ENCODE measurements around the gene ENPP7.

Gene ENPP7

GRCh38 chr17:79737046-79737921 is 6.5 kb downstream of the ENPP7 start:
- Histone ChIP-seq H3K9ac (ENCODE audit: low read depth, low read length) (no peak overlapping the region), H3K79me2 (ENCODE audit: insufficient read depth, low read length) (no peaks in the 10 kb centered on the region), H3K4me3 (ENCODE audit: low read depth in 1 of 2, low read length in 2 of 2) (no peak overlapping the region), H3K36me3 (ENCODE audit: insufficient read depth, low read length) (no peaks in the 10 kb centered on the region), H3K4me1 (ENCODE audit: insufficient read depth, low read length) (peaks cover 8% of the 10 kb centered on the region), H3K27ac (ENCODE audit: low read length) (no peak overlapping the region), H2AFZ (ENCODE audit: low read depth, low read length) (no peak overlapping the region), H3K9me3 (ENCODE audit: insufficient read depth, low read length, severe bottlenecking) (no peaks in the 10 kb centered on the region), H3K27me3 (ENCODE audit: insufficient read depth, low read length, poor library complexity) (peaks cover 25% of the 10 kb centered on the region), H3K4me2 (ENCODE audit: insufficient read depth, low read length) (no peak overlapping the region), H4K20me1 (ENCODE audit: insufficient read depth, low read length) (0 out of 2 replicates have a peak, but pooled peaks cover 2% of the 10 kb centered on the region)
- no peak for DNase-seq
- ATAC-seq (ENCODE audit: insufficient read depth, low read depth): no peak
- TF ChIP-seq CTCF (IDR thresholded peaks at IDR 0.05; ENCODE audit: borderline replicate concordance, extremely low read depth, low read length, poor library complexity, severe bottlenecking): no peak
- TF ChIP-seq EZH2 (IDR thresholded peaks at IDR 0.05; ENCODE audit: borderline replicate concordance, low read depth, low read length, severe bottlenecking): no peak

- Histone ChIP-seq H2AFZ (ENCODE audit: low read depth, low read length) (no peak overlapping the region), H3K27ac (ENCODE audit: low read length) (no peak overlapping the region), H3K9me3 (ENCODE audit: insufficient read depth, low read length, severe bottlenecking) (no peaks in the 10 kb centered on the region), H3K27me3 (ENCODE audit: insufficient read depth, low read length, poor library complexity) (peaks cover 25% of the 10 kb centered on the region), H3K36me3 (ENCODE audit: insufficient read depth, low read length) (no peaks in the 10 kb centered on the region), H3K9ac (ENCODE audit: low read depth, low read length) (no peak overlapping the region), H3K4me3 (ENCODE audit: low read depth in 1 of 2, low read length in 2 of 2) (no peak overlapping the region), H4K20me1 (ENCODE audit: insufficient read depth, low read length) (0 out of 2 replicates have a peak, but pooled peaks cover 2% of the 10 kb centered on the region), H3K79me2 (ENCODE audit: insufficient read depth, low read length) (no peaks in the 10 kb centered on the region), H3K4me2 (ENCODE audit: insufficient read depth, low read length) (no peak overlapping the region), H3K4me1 (ENCODE audit: insufficient read depth, low read length) (peaks cover 13% of the 10 kb centered on the region)
- TF ChIP-seq EZH2 (IDR thresholded peaks at IDR 0.05; ENCODE audit: borderline replicate concordance, low read depth, low read length, severe bottlenecking): no peak
- TF ChIP-seq CTCF (IDR thresholded peaks at IDR 0.05; ENCODE audit: borderline replicate concordance, extremely low read depth, low read length, poor library complexity, severe bottlenecking): no peak
- no peak for DNase-seq
- no peak for ATAC-seq (ENCODE audit: insufficient read depth, low read depth)
Measured at GRCh38 chr17:79737922-79738578, 7.3 kb downstream of the ENPP7 start.

GRCh38 chr17:79738643-79739042 is 7.9 kb downstream of the ENPP7 start:
- TF ChIP-seq EZH2 (IDR thresholded peaks at IDR 0.05; ENCODE audit: borderline replicate concordance, low read depth, low read length, severe bottlenecking) (no peak), CTCF (IDR thresholded peaks at IDR 0.05; ENCODE audit: borderline replicate concordance, extremely low read depth, low read length, poor library complexity, severe bottlenecking) (no peak)
- Histone ChIP-seq H3K4me1 (ENCODE audit: insufficient read depth, low read length) (peaks cover 13% of the 10 kb centered on the region), H3K4me2 (ENCODE audit: insufficient read depth, low read length) (no peak overlapping the region), H3K36me3 (ENCODE audit: insufficient read depth, low read length) (no peaks in the 10 kb centered on the region), H3K9me3 (ENCODE audit: insufficient read depth, low read length, severe bottlenecking) (no peaks in the 10 kb centered on the region), H3K9ac (ENCODE audit: low read depth, low read length) (no peak overlapping the region), H3K27me3 (ENCODE audit: insufficient read depth, low read length, poor library complexity) (peaks cover 25% of the 10 kb centered on the region), H4K20me1 (ENCODE audit: insufficient read depth, low read length) (no peaks in the 10 kb centered on the region), H3K27ac (ENCODE audit: low read length) (no peak overlapping the region), H3K79me2 (ENCODE audit: insufficient read depth, low read length) (no peaks in the 10 kb centered on the region), H3K4me3 (ENCODE audit: low read depth in 1 of 2, low read length in 2 of 2) (no peak overlapping the region), H2AFZ (ENCODE audit: low read depth, low read length) (no peak overlapping the region)
- ATAC-seq (ENCODE audit: insufficient read depth, low read depth): no peak
- no peak for DNase-seq
